ENCODE data around the gene PRKAR1B.

PRKAR1B gene

GRCh38 chr7:721619-722248 is 5.3 kb downstream of the PRKAR1B start:
- no peak for DNase-seq

GRCh38 chr7:716636-717035 is 10.4 kb downstream of the PRKAR1B start:
- DNase-seq: no peak

GRCh38 chr7:716222-716621 is 10.9 kb downstream of the PRKAR1B start:
- DNase-seq: no peak

- no peak for DNase-seq
Observed at GRCh38 chr7:714251-714671, 12.8 kb downstream of the PRKAR1B start.

- no peak for DNase-seq
Observed at GRCh38 chr7:713488-714230, 13.4 kb downstream of the PRKAR1B start.

- no peak for DNase-seq
Observed at GRCh38 chr7:713139-713457, 14.0 kb downstream of the PRKAR1B start.

- no peak for DNase-seq
Observed at GRCh38 chr7:712381-713138, 14.5 kb downstream of the PRKAR1B start.

- DNase-seq: no peak
Observed at GRCh38 chr7:711922-712380, 15.1 kb downstream of the PRKAR1B start.

GRCh38 chr7:711093-711921 is 15.8 kb downstream of the PRKAR1B start:
- DNase-seq: no peak

GRCh38 chr7:710161-710560 is 16.9 kb downstream of the PRKAR1B start:
- no peak for DNase-seq

- DNase-seq: no peak
Observed at GRCh38 chr7:707296-708000, 19.6 kb downstream of the PRKAR1B start.

GRCh38 chr7:706721-707120 is 20.4 kb downstream of the PRKAR1B start:
- no peak for DNase-seq

GRCh38 chr7:703049-703448 is 24.0 kb downstream of the PRKAR1B start:
- no peak for DNase-seq

- DNase-seq: no peak
Observed at GRCh38 chr7:701086-701671, 25.9 kb downstream of the PRKAR1B start.

- no peak for DNase-seq
Observed at GRCh38 chr7:699476-700170, 27.5 kb downstream of the PRKAR1B start.

- DNase-seq: no peak
Observed at GRCh38 chr7:698515-699475, 28.3 kb downstream of the PRKAR1B start.

- DNase-seq: no peak
Observed at GRCh38 chr7:696812-697551, 30.1 kb downstream of the PRKAR1B start.

GRCh38 chr7:696426-696811 is 30.7 kb downstream of the PRKAR1B start:
- DNase-seq: no peak

- DNase-seq: no peak
Observed at GRCh38 chr7:693280-693679, 33.8 kb downstream of the PRKAR1B start.
